ENCODE results near the gene RAD51B. TPM values are rescaled to one million over a fixed set of nuclear protein-coding genes. Genes with fewer than 3 reads are reported as not detected.

Gene RAD51B
- total and polyA plus RNA-seq, 9 of the 15 experiments (the other 6 are each of a cell fraction or from before 2014, with no cell fraction given), result 8.5 to 17.3 (median 11.3) TPM

- ChIA-PET CTCF (ENCODE audit: low intra/inter-chr PET ratio) (no interaction called here), POLR2A (interaction anchor here (1.1 to 1.8 kb wide), 2 partner anchors 12 to 358 kb away, joined by 3 to 4 read pairs; no protein-coding TSS in a partner anchor)
- no peaks in the 10 kb centered on the region for H3K36me3 ChIP-seq (ENCODE audit: control insufficient read depth, insufficient read depth, low read length)
- no peaks in the 10 kb centered on the region; a peak in 1 of 5 replicates for H3K4me1 ChIP-seq (replicated peaks in 1 of 2; ENCODE audit: control insufficient read depth in 2 of 2, insufficient read depth in 2 of 2, low read length in 2 of 2)
- intact Hi-C loops (cut with micrococcal nuclease), result no loop called here
- ATAC-seq, result no peak
- H3K4me2 ChIP-seq (ENCODE audit: insufficient read depth, low read length), result no peak overlapping the region
- no peaks in the 10 kb centered on the region for H3K9me3 ChIP-seq (replicated peaks; ENCODE audit: control insufficient read depth, insufficient read depth, low read depth, low read length)
- H4K20me1 ChIP-seq (replicated peaks; ENCODE audit: control insufficient read depth, insufficient read depth, low read length), result no peaks in the 10 kb centered on the region
- no peak overlapping the region for H3K4me3 ChIP-seq
- BruUV-seq (replicated peaks), result no TSS peak
- H3K79me2 ChIP-seq (ENCODE audit: control insufficient read depth, insufficient read depth, low read length), result no peaks in the 10 kb centered on the region
- WGBS (ENCODE audit: insufficient coverage, low coverage, missing lambda C conversion rate), result 22% methylated on average over 1 of the region's 2 CpGs
- no peak overlapping the region for H2AFZ ChIP-seq (ENCODE audit: low read depth, low read length)
- no peak for FAIRE-seq
- H3K9me1 ChIP-seq (ENCODE audit: control insufficient read depth, insufficient read depth, low read length), result no peaks in the 10 kb centered on the region
- in situ Hi-C loops (cut with MboI), result no loop called here
- TF ChIP-seq GTF2F1 (IDR thresholded peaks at IDR 0.05; ENCODE audit: low read depth, low read length) (no peak), POLR2AphosphoS2 (IDR thresholded peaks at IDR 0.05; ENCODE audit: low read length) (no peak), SRSF7 (optimal IDR thresholded peaks at IDR 0.05; ENCODE audit: low read depth, low read length) (no peak), SNRNP70 (optimal IDR thresholded peaks at IDR 0.05; ENCODE audit: low read depth, low read length) (no peak), SREBF2 (CRISPR knock-in tag; IDR thresholded peaks at IDR 0.05) (no peak), ZNF24 (IDR thresholded peaks at IDR 0.05) (no peak), MCM7 (IDR thresholded peaks at IDR 0.05) (no peak), ZNF75A (CRISPR knock-in tag; IDR thresholded peaks at IDR 0.05) (no peak), TAF15 (IDR thresholded peaks at IDR 0.05; ENCODE audit: low read depth, low read length) (no peak)
- H3K27me3 ChIP-seq (ENCODE audit: control insufficient read depth in 2 of 2, insufficient read depth in 2 of 2, low read length in 2 of 2), result no peaks in the 10 kb centered on the region
- H3K9ac ChIP-seq (ENCODE audit: insufficient read depth in 1 of 2, low read depth in 2 of 2, low read length in 2 of 2), result no peak overlapping the region
- no peak for DNase-seq (ENCODE audit: extremely low read depth in 1 of 4, low spot score in 3 of 4)
- H3K27ac ChIP-seq (ENCODE audit: extremely low read depth, low read depth, low read length), result no peak overlapping the region
These were observed 756.5 kb downstream of the RAD51B start for GRCh38 chr14:68576031-68576430.

All from K562 (cell line).